SK-N-SH treated with all-trans-retinoic acid at 6 μM for 48 hours (cell line): ENCODE results near the gene FNIP1.

Source experiments
- ATAC-seq: fragments of 200-7000 bp; cut with Tn5 transposase; 3 replicates; pipeline ENCODE4 v1.9.1; 2020; ENCODE audit warnings: mild to moderate bottlenecking, moderate library complexity
- ARNTL ChIP-seq: fragments of 450-650 bp; formaldehyde crosslinking; IDR thresholded peaks from 2 replicates; pipeline ENCODE4 v1.5.0; 2020; ENCODE audit warnings: low read depth, mild to moderate bottlenecking, moderate library complexity, borderline replicate concordance
- BACH2 ChIP-seq: fragments of 250-450 bp; sonication (Bioruptor Pico); IDR thresholded peaks from 2 replicates; pipeline ENCODE4 v1.9.0; 2021; ENCODE audit warnings: mild to moderate bottlenecking, borderline replicate concordance
- ESRRG ChIP-seq: fragments of 250-450 bp; sonication (Bioruptor Pico); IDR thresholded peaks from 2 replicates; pipeline ENCODE4 v1.6.1; 2021; ENCODE audit warnings: mild to moderate bottlenecking
- GLIS3 ChIP-seq: fragments of 250-450 bp; sonication (Bioruptor Pico); IDR thresholded peaks from 2 replicates; pipeline ENCODE4 v1.5.0; 2020; ENCODE audit warnings: mild to moderate bottlenecking, moderate library complexity
- ISL1 ChIP-seq: fragments of 250-450 bp; sonication (Bioruptor Pico); IDR thresholded peaks from 2 replicates; pipeline ENCODE4 v2.1.2; 2022; ENCODE audit warnings: mild to moderate bottlenecking, moderate library complexity
- OSR1 ChIP-seq: fragments of 250-450 bp; sonication (Bioruptor Pico); IDR thresholded peaks from 2 replicates; pipeline ENCODE4 v1.8.0; 2022; ENCODE audit warnings: moderate library complexity, mild to moderate bottlenecking, inconsistent platforms
- PPARA ChIP-seq: fragments of 250-450 bp; sonication (Bioruptor Pico); IDR thresholded peaks from 2 replicates; pipeline ENCODE4 v1.5.0; 2020; ENCODE audit warnings: mild to moderate bottlenecking, borderline replicate concordance
- RARB ChIP-seq: fragments of 250-450 bp; sonication (Bioruptor Pico); IDR thresholded peaks from 2 replicates; pipeline ENCODE4 v1.8.0; 2021; ENCODE audit warnings: mild to moderate bottlenecking, moderate library complexity
- SNAI2 ChIP-seq: fragments of 250-450 bp; sonication (Bioruptor Pico); IDR thresholded peaks from 2 replicates; pipeline ENCODE4 v1.5.0; 2020; ENCODE audit warnings: mild to moderate bottlenecking, moderate library complexity
- TCF4 ChIP-seq: fragments of 250-450 bp; sonication (Bioruptor Pico); IDR thresholded peaks from 2 replicates; pipeline ENCODE4 v1.8.0; 2021; ENCODE audit warnings: mild to moderate bottlenecking, moderate library complexity, borderline replicate concordance
- TOX ChIP-seq: fragments of 250-450 bp; sonication (Bioruptor Pico); IDR thresholded peaks from 2 replicates; pipeline ENCODE4 v1.8.0; 2021; ENCODE audit warnings: mild to moderate bottlenecking, moderate library complexity, borderline replicate concordance
- ZC3H10 ChIP-seq: fragments of 250-450 bp; sonication (Bioruptor Pico); IDR thresholded peaks from 2 replicates; pipeline ENCODE4 v1.5.1; 2021; ENCODE audit warnings: mild to moderate bottlenecking, moderate library complexity
- ZFP3 ChIP-seq: fragments of 250-450 bp; sonication (Bioruptor Pico); IDR thresholded peaks from 2 replicates; pipeline ENCODE4 v1.5.0; 2020; ENCODE audit warnings: mild to moderate bottlenecking, moderate library complexity
- ZFP30 ChIP-seq: fragments of 450-650 bp; formaldehyde crosslinking; IDR thresholded peaks from 2 replicates; pipeline ENCODE4 v1.5.0; 2022; ENCODE audit warnings: mild to moderate bottlenecking, moderate library complexity
- ZNF565 ChIP-seq: fragments of 450-650 bp; formaldehyde crosslinking; conservative IDR thresholded peaks from 2 replicates; pipeline ENCODE4 v1.5.0; 2020; ENCODE audit warnings: low read depth, mild to moderate bottlenecking, moderate library complexity
- ZNF70 ChIP-seq: fragments of 450-650 bp; formaldehyde crosslinking; IDR thresholded peaks from 2 replicates; pipeline ENCODE4 v1.5.0; 2020; ENCODE audit warnings: mild to moderate bottlenecking, moderate library complexity
- ZNF8 ChIP-seq: fragments of 450-650 bp; formaldehyde crosslinking; IDR thresholded peaks from 2 replicates; pipeline ENCODE4 v1.5.0; 2020; ENCODE audit warnings: mild to moderate bottlenecking, moderate library complexity
- TF ChIP-seq, protein P1 (sequence below): fragments of 250-450 bp; sonication (Bioruptor Pico); IDR thresholded peaks from 2 replicates; pipeline ENCODE4 v1.8.0; 2020; ENCODE audit warnings: mild to moderate bottlenecking, moderate library complexity, borderline replicate concordance
- TF ChIP-seq, protein P2 (sequence below): fragments of 250-450 bp; sonication (Bioruptor Pico); IDR thresholded peaks from 2 replicates; pipeline ENCODE4 v1.5.1; 2020; ENCODE audit warnings: low read depth, mild to moderate bottlenecking, moderate library complexity
- TF ChIP-seq, protein P3 (sequence below): fragments of 250-450 bp; sonication (Bioruptor Pico); IDR thresholded peaks from 2 replicates; pipeline ENCODE4 v1.8.0; 2021; ENCODE audit warnings: low read depth, mild to moderate bottlenecking, moderate library complexity, borderline replicate concordance
- TF ChIP-seq, protein P4 (sequence below): fragments of 250-450 bp; sonication (Bioruptor Pico); IDR thresholded peaks from 2 replicates; pipeline ENCODE4 v1.5.1; 2021; ENCODE audit warnings: mild to moderate bottlenecking, moderate library complexity
- TF ChIP-seq, protein P5 (sequence below): fragments of 250-450 bp; sonication (Bioruptor Pico); IDR thresholded peaks from 2 replicates; pipeline ENCODE4 v1.5.0; 2020; ENCODE audit warnings: mild to moderate bottlenecking, moderate library complexity

Gene FNIP1

DNA sequence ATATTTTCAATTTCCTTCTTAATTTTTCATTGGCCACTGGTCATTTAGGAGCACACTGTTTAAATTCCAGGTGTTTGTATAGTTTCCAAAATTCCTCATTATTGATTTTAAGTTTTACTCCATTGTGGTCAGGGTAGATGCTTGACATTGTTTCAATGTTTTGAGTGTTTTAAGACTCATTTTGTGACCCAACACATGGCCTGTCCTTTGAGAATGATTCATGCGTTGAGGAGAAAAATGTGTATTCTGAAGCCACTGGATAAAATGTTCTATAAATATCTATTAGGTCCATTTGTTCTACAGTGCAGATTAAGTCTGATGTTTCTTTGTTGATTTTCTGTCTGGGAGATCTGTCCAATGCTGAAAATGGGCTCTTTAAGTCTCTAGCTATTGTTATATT is 24.4 kb upstream of the FNIP1 start:
- no peak for ATAC-seq
- TF ChIP-seq ZFP3: no peak
- TF ChIP-seq, protein P1, sequence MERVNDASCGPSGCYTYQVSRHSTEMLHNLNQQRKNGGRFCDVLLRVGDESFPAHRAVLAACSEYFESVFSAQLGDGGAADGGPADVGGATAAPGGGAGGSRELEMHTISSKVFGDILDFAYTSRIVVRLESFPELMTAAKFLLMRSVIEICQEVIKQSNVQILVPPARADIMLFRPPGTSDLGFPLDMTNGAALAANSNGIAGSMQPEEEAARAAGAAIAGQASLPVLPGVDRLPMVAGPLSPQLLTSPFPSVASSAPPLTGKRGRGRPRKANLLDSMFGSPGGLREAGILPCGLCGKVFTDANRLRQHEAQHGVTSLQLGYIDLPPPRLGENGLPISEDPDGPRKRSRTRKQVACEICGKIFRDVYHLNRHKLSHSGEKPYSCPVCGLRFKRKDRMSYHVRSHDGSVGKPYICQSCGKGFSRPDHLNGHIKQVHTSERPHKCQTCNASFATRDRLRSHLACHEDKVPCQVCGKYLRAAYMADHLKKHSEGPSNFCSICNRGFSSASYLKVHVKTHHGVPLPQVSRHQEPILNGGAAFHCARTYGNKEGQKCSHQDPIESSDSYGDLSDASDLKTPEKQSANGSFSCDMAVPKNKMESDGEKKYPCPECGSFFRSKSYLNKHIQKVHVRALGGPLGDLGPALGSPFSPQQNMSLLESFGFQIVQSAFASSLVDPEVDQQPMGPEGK (CRISPR knock-in tag): no peak
- TF ChIP-seq, all 23 proteins: peak for 0

DNA sequence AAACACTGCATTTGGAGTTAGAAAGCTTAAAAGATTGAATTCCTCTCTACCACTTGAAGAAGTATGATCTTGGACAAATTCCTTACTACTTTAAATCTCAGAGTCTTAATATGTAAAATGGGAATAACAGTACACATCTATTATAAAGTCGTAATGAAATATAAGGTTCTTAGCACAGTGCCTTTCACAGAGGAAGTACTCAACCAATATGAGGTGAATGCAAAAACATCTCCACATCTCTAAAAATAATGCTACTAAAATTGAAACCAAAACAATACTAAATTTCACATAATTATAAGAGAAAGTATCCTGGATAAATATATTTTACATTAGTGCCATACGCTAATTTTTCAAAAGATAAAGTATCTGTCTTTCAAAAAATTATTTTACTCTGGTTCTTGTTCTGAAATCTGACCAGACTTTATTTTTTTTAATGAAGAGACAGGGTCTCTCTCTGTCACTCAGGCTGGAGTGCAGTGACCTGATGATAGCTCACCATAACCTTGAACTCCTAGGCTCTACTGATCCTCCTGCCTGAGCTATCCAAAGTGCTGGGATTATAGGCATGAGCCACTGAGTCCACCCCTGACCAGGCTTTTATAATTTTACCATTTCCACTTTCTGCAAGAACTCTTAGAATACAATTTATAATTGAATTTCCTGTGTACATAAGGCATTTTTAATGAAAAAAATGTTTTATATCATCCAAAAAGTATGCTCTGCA is 21.3 kb upstream of the FNIP1 start:
- no peak for TF ChIP-seq ZNF8 (CRISPR knock-in tag)
- TF ChIP-seq TOX (CRISPR knock-in tag): no peak
- TF ChIP-seq, protein P1 (CRISPR knock-in tag): no peak
- TF ChIP-seq ZNF565: no peak
- no peak for TF ChIP-seq ZC3H10
- no peak for TF ChIP-seq OSR1
- no peak for TF ChIP-seq PPARA (CRISPR knock-in tag)
- TF ChIP-seq ZFP30 (CRISPR knock-in tag): no peak
- TF ChIP-seq, protein P2, sequence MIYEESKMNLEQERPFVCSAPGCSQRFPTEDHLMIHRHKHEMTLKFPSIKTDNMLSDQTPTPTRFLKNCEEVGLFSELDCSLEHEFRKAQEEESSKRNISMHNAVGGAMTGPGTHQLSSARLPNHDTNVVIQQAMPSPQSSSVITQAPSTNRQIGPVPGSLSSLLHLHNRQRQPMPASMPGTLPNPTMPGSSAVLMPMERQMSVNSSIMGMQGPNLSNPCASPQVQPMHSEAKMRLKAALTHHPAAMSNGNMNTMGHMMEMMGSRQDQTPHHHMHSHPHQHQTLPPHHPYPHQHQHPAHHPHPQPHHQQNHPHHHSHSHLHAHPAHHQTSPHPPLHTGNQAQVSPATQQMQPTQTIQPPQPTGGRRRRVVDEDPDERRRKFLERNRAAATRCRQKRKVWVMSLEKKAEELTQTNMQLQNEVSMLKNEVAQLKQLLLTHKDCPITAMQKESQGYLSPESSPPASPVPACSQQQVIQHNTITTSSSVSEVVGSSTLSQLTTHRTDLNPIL: no peak
- no peak for TF ChIP-seq ARNTL (CRISPR knock-in tag)
- TF ChIP-seq ESRRG (CRISPR knock-in tag): no peak
- no peak for TF ChIP-seq BACH2 (CRISPR knock-in tag)
- no peak for TF ChIP-seq SNAI2
- TF ChIP-seq, protein P3, sequence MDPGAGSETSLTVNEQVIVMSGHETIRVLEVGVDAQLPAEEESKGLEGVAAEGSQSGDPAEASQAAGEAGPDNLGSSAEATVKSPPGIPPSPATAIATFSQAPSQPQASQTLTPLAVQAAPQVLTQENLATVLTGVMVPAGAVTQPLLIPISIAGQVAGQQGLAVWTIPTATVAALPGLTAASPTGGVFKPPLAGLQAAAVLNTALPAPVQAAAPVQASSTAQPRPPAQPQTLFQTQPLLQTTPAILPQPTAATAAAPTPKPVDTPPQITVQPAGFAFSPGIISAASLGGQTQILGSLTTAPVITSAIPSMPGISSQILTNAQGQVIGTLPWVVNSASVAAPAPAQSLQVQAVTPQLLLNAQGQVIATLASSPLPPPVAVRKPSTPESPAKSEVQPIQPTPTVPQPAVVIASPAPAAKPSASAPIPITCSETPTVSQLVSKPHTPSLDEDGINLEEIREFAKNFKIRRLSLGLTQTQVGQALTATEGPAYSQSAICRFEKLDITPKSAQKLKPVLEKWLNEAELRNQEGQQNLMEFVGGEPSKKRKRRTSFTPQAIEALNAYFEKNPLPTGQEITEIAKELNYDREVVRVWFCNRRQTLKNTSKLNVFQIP (CRISPR knock-in tag): no peak
- no peak for TF ChIP-seq ISL1 (CRISPR knock-in tag)
- TF ChIP-seq ZFP3: no peak
- no peak for TF ChIP-seq ZNF70 (CRISPR knock-in tag)
- TF ChIP-seq, protein P4, sequence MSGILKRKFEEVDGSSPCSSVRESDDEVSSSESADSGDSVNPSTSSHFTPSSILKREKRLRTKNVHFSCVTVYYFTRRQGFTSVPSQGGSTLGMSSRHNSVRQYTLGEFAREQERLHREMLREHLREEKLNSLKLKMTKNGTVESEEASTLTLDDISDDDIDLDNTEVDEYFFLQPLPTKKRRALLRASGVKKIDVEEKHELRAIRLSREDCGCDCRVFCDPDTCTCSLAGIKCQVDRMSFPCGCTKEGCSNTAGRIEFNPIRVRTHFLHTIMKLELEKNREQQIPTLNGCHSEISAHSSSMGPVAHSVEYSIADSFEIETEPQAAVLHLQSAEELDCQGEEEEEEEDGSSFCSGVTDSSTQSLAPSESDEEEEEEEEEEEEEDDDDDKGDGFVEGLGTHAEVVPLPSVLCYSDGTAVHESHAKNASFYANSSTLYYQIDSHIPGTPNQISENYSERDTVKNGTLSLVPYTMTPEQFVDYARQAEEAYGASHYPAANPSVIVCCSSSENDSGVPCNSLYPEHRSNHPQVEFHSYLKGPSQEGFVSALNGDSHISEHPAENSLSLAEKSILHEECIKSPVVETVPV (CRISPR knock-in tag): no peak
- no peak for ATAC-seq

DNA sequence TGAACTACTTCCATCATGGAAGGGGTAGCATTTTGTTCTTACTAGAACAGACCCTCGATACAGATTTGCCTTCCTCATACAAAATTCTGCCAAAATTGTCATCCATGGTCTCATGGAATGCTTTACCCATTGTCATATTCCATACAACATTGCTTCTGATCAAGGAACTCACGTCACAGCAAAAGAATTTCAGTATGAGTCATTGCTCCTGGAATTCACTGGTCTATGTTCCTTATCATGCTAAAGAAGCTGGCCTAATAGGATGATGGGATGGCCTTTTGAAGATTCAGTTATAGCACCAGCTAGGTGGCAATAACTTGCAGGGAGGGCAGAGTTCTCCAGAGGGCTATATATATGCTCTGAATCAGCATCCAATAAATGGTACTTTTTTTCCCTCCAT is 18.2 kb upstream of the FNIP1 start:
- ATAC-seq: peak; percentile 85
- no peak for TF ChIP-seq ESRRG (CRISPR knock-in tag)

DNA sequence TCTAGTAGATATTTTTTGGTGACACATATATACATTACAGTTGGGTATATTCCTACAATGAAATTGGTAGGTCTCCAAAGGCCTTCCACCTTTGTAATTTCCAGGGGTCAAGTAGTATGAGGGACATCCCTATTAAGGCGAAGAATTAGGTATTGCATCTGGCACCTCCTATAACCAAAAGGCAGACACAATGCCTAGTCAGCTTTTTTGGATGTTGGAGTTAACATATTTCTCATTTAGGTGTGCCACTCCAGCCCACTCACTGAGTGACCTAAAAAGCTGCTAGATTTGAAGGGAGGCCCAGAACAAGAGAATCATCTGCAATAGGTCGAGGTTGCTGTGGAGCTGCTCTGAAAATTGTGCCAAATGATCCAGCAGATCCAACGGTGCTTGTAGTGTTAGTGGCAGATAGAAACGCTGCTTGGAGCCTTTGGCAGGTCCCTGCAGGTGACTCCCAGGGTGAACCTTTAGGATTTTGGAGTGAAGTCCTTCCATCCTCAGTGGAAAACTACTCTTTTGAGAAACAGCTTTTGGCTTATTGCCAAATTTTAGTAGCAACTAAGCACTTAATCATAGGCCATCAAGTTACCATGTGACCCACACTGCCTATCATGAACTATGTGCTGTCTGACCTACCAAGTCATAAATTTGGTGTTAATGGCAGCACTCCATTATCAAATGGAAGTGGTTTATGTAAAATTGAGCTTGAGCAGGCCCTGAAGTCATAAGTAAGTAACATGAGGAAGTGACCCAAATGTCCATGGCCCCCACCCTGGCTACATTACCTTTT is 15.7 kb upstream of the FNIP1 start:
- ATAC-seq: no peak
- no peak for TF ChIP-seq PPARA (CRISPR knock-in tag)
- TF ChIP-seq OSR1: no peak
- TF ChIP-seq, protein P3 (CRISPR knock-in tag): no peak
- TF ChIP-seq ZNF70 (CRISPR knock-in tag): no peak
- no peak for TF ChIP-seq ZFP30 (CRISPR knock-in tag)
- TF ChIP-seq RARB (CRISPR knock-in tag): no peak
- no peak for TF ChIP-seq TCF4 (CRISPR knock-in tag)
- TF ChIP-seq, protein P5, sequence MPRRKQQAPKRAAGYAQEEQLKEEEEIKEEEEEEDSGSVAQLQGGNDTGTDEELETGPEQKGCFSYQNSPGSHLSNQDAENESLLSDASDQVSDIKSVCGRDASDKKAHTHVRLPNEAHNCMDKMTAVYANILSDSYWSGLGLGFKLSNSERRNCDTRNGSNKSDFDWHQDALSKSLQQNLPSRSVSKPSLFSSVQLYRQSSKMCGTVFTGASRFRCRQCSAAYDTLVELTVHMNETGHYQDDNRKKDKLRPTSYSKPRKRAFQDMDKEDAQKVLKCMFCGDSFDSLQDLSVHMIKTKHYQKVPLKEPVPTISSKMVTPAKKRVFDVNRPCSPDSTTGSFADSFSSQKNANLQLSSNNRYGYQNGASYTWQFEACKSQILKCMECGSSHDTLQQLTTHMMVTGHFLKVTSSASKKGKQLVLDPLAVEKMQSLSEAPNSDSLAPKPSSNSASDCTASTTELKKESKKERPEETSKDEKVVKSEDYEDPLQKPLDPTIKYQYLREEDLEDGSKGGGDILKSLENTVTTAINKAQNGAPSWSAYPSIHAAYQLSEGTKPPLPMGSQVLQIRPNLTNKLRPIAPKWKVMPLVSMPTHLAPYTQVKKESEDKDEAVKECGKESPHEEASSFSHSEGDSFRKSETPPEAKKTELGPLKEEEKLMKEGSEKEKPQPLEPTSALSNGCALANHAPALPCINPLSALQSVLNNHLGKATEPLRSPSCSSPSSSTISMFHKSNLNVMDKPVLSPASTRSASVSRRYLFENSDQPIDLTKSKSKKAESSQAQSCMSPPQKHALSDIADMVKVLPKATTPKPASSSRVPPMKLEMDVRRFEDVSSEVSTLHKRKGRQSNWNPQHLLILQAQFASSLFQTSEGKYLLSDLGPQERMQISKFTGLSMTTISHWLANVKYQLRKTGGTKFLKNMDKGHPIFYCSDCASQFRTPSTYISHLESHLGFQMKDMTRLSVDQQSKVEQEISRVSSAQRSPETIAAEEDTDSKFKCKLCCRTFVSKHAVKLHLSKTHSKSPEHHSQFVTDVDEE (CRISPR knock-in tag): no peak
- no peak for TF ChIP-seq GLIS3
- TF ChIP-seq TOX (CRISPR knock-in tag): no peak
- no peak for TF ChIP-seq ZNF565
- TF ChIP-seq ESRRG (CRISPR knock-in tag): no peak
- no peak for TF ChIP-seq ZNF8 (CRISPR knock-in tag)
